SJCRH30 (cell line): ENCODE results near the gene UNC45A. TPM values are rescaled to one million over a fixed set of nuclear protein-coding genes. Genes with fewer than 3 reads are reported as not detected.

Experiments
- DNase-seq, 2 experiments: peaks; one replicate each; pipeline ENCODE4 v3.0.0-alpha.2; 2015 to 2020
- H3K27ac ChIP-seq: fragments of 250-450 bp; sonication (Bioruptor Pico); 2 replicates; pipeline ENCODE4 v1.5.1; 2020; ENCODE audit warnings: mild to moderate bottlenecking, moderate library complexity
- H3K27me3 ChIP-seq: fragments of 250-450 bp; sonication (Bioruptor Pico); 2 replicates; pipeline ENCODE4 v1.5.1; 2020; ENCODE audit warnings: mild to moderate bottlenecking, moderate library complexity
- H3K36me3 ChIP-seq: fragments of 250-450 bp; sonication (Bioruptor Pico); 2 replicates; pipeline ENCODE4 v1.5.1; 2020; ENCODE audit warnings: mild to moderate bottlenecking, moderate library complexity
- H3K4me1 ChIP-seq: fragments of 250-450 bp; sonication (Bioruptor Pico); 2 replicates; pipeline ENCODE4 v1.5.1; 2020; ENCODE audit warnings: mild to moderate bottlenecking, moderate library complexity
- H3K4me3 ChIP-seq: fragments of 250-450 bp; sonication (Bioruptor Pico); 2 replicates; pipeline ENCODE4 v1.5.1; 2020; ENCODE audit warnings: mild to moderate bottlenecking, moderate library complexity
- H3K9me3 ChIP-seq: fragments of 250-450 bp; sonication (Bioruptor Pico); replicated peaks from 2 replicates; pipeline ENCODE4 v1.5.1; 2020; ENCODE audit warnings: mild to moderate bottlenecking, moderate library complexity
- total RNA-seq: library from RNA; depleted of rRNA; stranded (reverse); fragments of >200 nt; shearing (Covaris generic); gene quantifications from 2 replicates; pipeline ENCODE4 v1.2.3, GENCODE V29; 2014

UNC45A gene
- total RNA-seq, 1 experiment from 2014 or later, result 42.4 TPM

DNA sequence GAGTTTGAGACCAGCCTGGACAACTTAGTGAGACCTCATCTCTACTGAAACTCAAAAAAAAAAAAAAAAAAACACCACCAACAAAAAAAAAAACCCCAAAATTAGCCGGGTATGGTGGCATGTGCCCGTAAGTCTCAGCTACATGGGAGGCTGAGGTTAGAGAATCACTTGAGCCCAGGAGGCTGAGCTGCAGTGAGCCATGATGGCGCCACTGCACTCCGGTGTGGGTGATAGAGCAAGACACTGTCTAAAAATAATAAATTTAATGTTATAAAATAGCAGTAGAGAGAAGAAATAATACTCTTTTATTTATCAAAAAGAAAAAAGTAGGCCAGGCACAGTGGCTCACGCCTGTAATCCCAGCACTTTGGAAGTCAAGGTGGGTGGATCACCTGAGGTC is 37.0 kb downstream of the UNC45A start:
- H3K36me3 ChIP-seq, result peaks cover 82% of the 10 kb centered on the region
- H3K4me3 ChIP-seq, result no peak overlapping the region
- H3K4me1 ChIP-seq, result no peaks in the 10 kb centered on the region
- DNase-seq, result no peak
- no peaks in the 10 kb centered on the region for H3K27me3 ChIP-seq
- no peaks in the 10 kb centered on the region for H3K9me3 ChIP-seq
- H3K27ac ChIP-seq, result no peak overlapping the region

DNA sequence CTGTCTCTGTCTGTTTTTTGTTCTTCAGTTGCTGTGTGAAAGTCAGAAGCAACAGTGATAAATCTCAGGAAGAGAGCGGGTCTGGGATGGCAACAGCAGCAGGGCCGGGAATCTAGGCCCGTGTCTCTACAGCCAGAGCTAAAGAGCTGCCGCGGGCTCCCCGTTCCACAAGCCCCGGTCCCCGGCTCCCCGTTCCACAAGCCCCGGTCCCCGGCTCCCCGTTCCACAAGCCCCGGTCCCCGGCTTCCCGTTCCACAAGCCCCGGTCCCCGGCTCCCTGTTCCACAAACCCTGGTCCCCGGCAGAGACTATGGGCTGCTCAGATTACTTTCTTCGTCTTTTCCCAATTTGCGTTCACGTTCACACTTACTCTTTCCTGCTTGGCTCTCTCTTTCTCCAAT is 39.1 kb downstream of the UNC45A start:
- Histone ChIP-seq H3K27me3 (no peaks in the 10 kb centered on the region), H3K4me3 (no peak overlapping the region), H3K4me1 (no peaks in the 10 kb centered on the region), H3K36me3 (peaks cover 78% of the 10 kb centered on the region), H3K27ac (no peak overlapping the region), H3K9me3 (no peaks in the 10 kb centered on the region)
- no peak for DNase-seq

DNA sequence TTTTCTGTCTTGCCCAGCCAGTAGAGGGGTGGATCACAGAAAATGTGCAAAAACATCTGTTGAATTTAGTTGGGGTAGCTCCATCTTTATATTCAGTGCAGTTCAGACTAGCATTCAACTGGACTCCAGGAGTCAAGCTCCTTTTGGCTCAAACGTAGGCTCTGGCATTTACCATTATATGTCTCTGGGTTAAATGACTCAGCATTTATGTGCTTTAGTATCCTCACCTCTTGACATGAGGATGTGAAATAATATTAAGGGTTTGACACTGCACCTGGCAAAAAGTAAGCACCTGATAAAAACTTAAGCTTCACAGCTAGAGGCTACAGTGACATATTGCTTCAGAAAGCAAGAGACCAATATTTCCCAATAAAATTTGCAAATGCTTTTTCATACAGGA is 44.5 kb downstream of the UNC45A start:
- Histone ChIP-seq H3K4me3 (no peak overlapping the region), H3K9me3 (no peaks in the 10 kb centered on the region), H3K36me3 (peaks cover 92% of the 10 kb centered on the region), H3K27ac (no peak overlapping the region), H3K27me3 (no peaks in the 10 kb centered on the region), H3K4me1 (no peaks in the 10 kb centered on the region)
- DNase-seq, result no peak

DNA sequence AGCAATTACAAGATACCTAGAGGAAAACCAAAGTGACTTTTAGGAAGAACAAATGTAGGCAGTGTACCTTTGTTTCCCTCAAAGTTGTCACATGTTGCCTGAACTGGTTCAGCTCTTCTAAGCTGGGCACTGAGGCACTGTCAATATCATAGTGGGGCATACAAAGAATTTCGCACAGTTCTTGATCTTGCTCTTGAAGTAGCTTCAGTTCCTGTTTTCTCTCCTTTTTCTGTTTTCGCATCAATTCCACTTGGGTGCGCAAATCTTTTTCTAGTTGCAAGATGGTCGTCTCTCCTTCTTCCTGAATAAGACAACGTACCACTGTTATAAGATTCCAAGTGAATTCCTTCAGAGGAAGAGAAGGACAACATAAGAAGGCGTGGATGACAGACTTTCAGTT is 46.6 kb downstream of the UNC45A start:
- H3K4me1 ChIP-seq, result no peaks in the 10 kb centered on the region
- no peak for DNase-seq
- H3K27ac ChIP-seq, result no peak overlapping the region
- peaks cover 82% of the 10 kb centered on the region for H3K36me3 ChIP-seq
- H3K27me3 ChIP-seq, result no peaks in the 10 kb centered on the region
- no peaks in the 10 kb centered on the region for H3K9me3 ChIP-seq
- H3K4me3 ChIP-seq, result no peak overlapping the region

DNA sequence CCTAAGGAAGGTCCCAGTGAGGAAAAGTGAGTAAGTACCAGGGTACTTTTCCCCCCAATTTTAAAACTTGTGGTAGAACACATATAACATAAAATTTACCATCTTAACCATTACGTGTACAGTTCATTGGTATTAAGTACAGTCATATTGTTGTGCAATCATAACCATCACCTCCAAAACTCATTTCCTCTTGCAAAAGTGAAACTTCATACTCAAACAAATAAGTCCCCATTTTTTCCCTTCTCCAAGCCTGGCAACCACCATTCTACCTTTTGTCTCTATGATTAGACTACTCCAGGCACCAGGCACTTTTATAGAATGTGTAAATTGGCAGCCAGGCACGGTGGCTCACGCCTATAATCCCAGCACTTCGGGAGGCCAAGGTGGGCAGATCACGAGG is 47.0 kb downstream of the UNC45A start:
- H3K27ac ChIP-seq, result no peak overlapping the region
- no peaks in the 10 kb centered on the region for H3K4me1 ChIP-seq
- H3K9me3 ChIP-seq, result no peaks in the 10 kb centered on the region
- H3K36me3 ChIP-seq, result peaks cover 78% of the 10 kb centered on the region
- no peaks in the 10 kb centered on the region for H3K27me3 ChIP-seq
- H3K4me3 ChIP-seq, result no peak overlapping the region
- no peak for DNase-seq

DNA sequence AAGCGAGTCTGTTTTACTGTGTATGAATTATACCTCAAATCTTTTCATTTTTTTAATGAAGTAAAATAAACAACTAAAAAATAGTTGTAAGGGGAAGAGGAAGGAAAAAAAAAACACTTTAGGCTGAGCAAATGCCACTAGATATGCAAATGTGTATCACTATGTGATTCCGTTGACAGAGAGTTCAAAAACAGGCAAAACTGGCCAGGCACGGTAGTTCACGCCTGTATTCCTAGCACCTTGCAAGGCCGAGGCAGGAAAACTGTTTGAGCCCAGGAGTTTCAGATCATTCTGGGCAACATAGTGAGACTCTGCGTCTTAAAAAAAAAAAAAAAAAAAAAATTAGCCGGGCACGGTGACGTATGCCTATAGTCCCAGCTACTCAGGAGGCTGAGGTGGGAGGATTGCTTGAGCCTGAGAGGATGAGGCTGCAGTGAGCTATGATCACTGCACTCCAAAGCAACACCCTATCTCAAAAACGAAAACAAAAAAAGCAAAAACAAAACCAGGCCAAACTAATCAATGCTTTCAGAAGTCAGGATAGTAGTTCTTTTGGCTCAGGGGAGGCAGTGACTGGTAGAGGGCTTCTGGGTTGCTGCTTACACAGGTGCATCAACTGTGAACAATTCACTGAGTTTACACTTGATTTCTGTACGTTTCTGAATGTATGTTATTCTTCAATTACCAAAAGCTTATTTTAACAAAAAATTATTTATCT is 51.9 kb downstream of the UNC45A start:
- Histone ChIP-seq H3K9me3 (no peaks in the 10 kb centered on the region), H3K27ac (no peak overlapping the region), H3K36me3 (peaks cover 34% of the 10 kb centered on the region), H3K4me3 (no peak overlapping the region), H3K4me1 (peaks cover 9% of the 10 kb centered on the region), H3K27me3 (no peaks in the 10 kb centered on the region)
- DNase-seq, result no peak

DNA sequence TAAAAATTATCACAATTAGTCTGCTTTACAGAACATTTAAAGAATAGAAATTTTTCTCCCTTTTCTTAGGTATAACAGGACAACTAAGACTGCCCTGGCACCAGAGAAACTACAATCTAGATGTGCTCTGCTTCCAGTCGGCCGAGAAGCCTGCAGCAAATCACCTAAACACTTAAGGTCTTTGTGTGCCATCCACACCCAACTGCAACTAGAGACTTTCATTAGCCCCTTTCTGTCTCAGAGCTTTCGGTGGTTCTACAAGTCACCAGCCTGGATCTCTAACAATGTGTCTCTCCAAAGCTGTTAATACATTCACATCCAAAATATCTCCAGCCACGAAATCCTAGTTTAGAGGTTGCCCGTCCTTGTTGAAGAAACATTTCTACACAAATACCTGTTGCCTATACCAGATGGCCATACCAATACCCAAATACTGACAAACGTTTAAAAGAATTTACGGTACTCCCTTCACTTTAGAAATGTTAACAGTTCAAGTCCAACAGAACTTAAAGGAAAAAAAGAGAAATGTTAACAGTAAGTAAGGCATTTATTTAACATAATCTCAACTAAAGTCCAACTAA is 52.6 kb downstream of the UNC45A start:
- Histone ChIP-seq H3K27me3 (no peaks in the 10 kb centered on the region), H3K4me3 (no peak overlapping the region), H3K9me3 (no peaks in the 10 kb centered on the region), H3K36me3 (peaks cover 32% of the 10 kb centered on the region), H3K4me1 (peaks cover 9% of the 10 kb centered on the region), H3K27ac (no peak overlapping the region)
- DNase-seq, result no peak

DNA sequence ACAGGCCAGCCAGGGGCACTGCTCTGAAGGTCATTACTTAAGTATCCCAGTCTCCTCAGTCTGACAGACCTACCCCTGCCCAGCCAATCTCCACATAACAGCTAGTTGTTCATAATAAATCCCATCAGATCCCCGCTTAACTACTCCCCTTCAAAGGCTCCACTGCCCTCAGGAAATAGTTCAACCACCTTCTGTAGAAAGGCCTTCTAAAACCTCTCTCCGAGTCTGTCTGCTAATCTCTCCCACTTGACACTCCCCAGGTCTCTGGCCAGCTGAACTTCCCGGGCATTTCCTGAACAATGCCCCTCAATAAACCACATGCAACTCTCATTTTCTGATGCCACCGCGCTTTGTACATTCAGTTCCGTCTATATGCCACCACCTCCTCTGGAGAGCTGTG is 53.2 kb downstream of the UNC45A start:
- no peak overlapping the region for H3K4me3 ChIP-seq

DNA sequence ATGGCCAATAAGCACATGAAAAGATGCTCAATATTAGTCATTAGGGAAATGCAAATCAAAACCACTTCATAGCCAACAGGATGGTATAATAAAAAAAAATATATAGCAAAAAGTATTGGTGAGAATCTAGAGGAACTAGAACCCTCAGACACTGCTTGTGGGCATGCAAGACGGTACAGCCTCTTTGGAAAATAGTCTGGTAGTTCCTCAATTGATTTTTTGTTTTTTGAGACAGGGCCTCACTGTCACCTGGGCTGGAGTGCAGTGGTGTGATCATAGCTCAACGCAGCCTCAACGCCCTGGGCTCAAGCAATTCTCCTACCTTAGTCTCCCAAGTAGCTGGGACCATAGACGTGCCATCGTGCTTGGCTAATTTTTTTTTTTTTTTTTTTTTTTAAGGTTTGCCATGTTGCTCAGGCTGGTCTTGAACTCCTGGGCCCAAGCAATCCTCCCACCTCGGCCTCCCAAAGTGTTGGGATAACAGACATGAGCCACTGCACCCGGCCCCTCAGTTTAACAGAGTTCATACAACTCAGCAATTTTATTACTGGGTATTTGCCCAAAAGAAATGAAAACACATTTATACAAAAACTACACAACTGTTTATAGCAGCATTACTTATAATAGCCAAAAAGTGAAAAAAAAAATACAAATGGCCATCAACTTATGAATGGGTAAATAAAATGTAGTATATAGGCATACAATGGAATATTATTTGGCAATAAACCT is 54.1 kb downstream of the UNC45A start:
- H3K4me3 ChIP-seq, result no peak overlapping the region
- H3K27ac ChIP-seq, result no peak overlapping the region
- no peaks in the 10 kb centered on the region for H3K27me3 ChIP-seq
- no peaks in the 10 kb centered on the region for H3K9me3 ChIP-seq
- H3K36me3 ChIP-seq, result peaks cover 18% of the 10 kb centered on the region
- no peak for DNase-seq
- peaks cover 9% of the 10 kb centered on the region for H3K4me1 ChIP-seq

More for the DNA sequence above, 53.2 kb downstream of the UNC45A start:
- Histone ChIP-seq H3K4me1 (peaks cover 9% of the 10 kb centered on the region), H3K9me3 (no peaks in the 10 kb centered on the region), H3K27me3 (no peaks in the 10 kb centered on the region), H3K27ac (no peak overlapping the region), H3K36me3 (peaks cover 26% of the 10 kb centered on the region)
- no peak for DNase-seq

DNA sequence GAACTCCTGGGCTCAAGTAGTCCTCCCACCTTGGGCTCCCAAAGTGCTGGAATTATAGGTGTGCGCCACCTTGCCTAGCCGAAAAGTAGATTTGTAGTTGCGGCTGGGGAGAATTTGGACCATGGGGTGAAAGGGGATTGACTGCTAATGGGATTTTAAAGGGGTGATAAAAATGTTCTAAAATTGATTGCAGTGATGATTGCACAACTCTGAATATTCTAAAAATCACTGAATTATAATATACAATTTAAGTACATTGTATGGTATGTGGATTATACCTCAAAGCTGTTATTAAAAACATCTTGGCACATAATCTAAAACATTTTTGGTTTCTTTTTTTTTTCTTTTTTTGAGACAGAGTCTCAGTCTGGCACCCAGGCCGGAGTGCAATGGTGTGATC is 55.4 kb downstream of the UNC45A start:
- H3K9me3 ChIP-seq, result no peaks in the 10 kb centered on the region
- no peak for DNase-seq
- H3K27ac ChIP-seq, result no peak overlapping the region
- no peaks in the 10 kb centered on the region for H3K27me3 ChIP-seq
- peaks cover 9% of the 10 kb centered on the region for H3K4me1 ChIP-seq
- H3K4me3 ChIP-seq, result no peak overlapping the region
- H3K36me3 ChIP-seq, result peaks cover 10% of the 10 kb centered on the region; the same call in 1 of the 2 replicates

DNA sequence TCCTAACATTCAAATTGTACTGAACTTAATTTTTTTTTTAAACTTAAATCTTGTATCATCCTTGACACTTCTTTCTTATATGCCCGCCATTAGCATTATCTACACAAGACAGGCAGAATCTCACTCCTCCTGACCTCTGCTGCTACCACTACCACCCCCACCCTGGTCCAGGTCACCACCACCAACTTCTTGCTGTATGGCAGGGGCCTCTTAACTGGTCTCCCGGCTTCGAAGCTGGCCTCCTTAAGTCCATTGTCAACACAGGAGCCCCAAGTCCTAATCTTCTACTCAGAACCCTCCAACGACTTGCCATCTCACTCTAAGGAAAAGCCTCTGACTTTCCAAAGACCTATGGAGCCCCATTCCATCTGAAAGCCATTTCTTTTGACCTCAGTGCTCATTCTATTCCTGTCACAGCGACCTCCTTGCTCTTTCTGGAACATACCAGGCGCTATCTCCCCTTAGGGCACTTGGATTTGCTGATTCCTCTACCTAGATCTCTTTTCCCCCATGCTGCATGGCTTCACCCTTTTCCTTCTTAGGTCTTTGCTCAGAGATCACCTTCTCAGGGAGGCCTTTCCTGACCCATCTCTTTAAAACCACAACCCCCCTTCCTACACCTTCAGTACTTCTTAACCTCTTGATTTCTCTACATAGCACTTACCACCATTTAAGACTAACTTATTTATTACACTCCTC is 56.7 kb downstream of the UNC45A start:
- peaks cover 9% of the 10 kb centered on the region for H3K4me1 ChIP-seq
- H3K9me3 ChIP-seq, result no peaks in the 10 kb centered on the region
- DNase-seq, result no peak
- no peaks in the 10 kb centered on the region for H3K27me3 ChIP-seq
- H3K36me3 ChIP-seq, result 0 out of 2 replicates have a peak, but pooled peaks cover 3% of the 10 kb centered on the region
- H3K4me3 ChIP-seq, result no peak overlapping the region
- H3K27ac ChIP-seq, result no peak overlapping the region

DNA sequence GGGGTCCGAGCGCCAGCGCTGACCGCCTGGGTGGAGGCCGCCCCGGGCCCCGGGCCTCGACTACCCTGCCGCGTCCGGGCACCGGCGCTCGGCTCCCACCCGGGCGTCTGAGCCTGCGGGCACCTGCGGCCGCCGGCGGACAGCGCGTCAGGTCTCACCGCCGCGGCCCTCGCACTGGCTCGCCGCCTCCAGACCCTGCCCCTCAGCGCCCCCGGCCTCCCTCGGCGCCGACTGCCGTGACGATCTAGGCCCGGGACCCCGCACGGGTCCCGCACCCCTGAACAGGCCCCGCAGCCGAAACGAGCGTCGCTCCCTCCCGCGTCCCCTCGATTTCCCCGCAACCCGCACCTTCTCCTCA is 59.0 kb downstream of the UNC45A start:
- Histone ChIP-seq H3K36me3 (peaks cover 17% of the 10 kb centered on the region), H3K27me3 (no peaks in the 10 kb centered on the region), H3K4me1 (peaks cover under 1% of the 10 kb centered on the region; the same call in 1 of the 2 replicates), H3K27ac (peak overlapping the region; percentile 94), H3K9me3 (no peaks in the 10 kb centered on the region), H3K4me3 (peak overlapping the region; percentile 97)
- no peak for DNase-seq

DNA sequence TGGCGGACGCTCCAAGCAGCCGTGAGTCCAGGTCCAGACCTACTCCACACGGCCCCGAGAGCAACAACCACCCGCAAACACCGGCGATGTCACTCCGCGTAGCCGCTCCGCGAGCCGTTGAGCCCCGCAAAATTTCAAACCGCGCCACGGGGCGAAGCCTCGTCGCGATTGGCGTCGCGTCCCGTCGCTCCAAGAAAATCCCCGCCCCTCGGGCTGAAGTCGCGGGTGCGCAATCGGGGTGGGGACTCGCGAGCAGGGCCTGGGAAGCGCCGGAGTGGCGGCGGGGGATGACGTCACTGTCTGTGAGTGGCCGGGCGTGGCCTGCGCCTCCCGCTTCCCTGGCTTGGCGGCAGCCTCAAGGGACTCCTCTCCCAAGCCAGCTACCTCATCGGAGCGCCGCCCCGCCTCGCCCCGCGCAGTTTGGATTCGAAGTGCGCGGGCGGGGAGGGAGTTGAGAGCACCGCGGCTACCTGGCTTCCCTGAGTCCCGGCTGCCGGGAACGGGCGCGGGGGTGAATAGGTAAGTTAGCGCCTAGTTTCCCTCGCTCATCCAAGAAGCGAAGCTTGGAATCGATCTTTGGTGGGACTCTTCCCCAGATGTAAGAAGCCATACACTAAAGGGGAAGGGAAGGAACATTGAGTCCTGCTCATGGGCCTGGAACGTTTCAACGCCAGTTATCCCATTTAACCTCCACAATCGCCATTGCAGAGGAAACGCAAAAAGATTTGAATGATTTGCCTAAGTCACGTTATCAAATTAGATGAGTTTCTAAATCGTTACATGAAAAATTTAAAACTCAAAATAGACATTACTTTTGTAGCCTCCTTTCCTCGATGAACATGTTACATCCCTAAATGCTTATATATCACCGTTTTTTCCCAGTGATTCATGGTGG is 59.6 kb downstream of the UNC45A start, which contains the start of gene PRC1:
PRC1 (minus strand) TSS at position 119 of the 895 bp plus-strand sequence; CDS start at position 1, 118 bp downstream.
- Histone ChIP-seq H3K4me1 (no peaks in the 10 kb centered on the region; the same call in 1 of the 2 replicates), H3K27ac (peak within 1 kb of the TSS; percentile 94), H3K36me3 (peaks cover 20% of the 10 kb centered on the region), H3K9me3 (no peaks in the 10 kb centered on the region), H3K4me3 (peak within 1 kb of the TSS; percentile 97), H3K27me3 (no peaks in the 10 kb centered on the region)
- peak; percentile 99 for DNase-seq

DNA sequence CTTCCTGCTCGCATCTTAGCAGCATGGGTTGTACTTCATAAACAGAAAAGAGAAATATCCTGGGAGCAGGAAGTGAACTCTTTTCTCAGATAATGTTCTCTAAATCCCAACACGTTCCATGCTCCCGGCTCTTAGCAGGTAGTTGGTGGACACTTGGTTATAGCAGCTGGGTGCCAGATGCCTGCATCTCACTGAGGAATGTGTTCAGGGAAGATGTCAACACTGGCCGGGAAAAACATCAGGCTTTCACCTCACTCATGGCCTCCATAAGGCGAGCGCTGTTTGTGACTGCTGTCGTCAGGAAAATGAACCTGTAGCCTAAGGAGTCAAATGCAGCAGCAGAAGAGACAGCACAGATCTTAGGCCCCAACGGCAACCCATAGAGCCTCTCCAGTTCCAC is 63.7 kb downstream of the UNC45A start:
- Histone ChIP-seq H3K4me3 (no peak overlapping the region), H3K36me3 (peaks cover 35% of the 10 kb centered on the region)

More for the DNA sequence above, 63.7 kb downstream of the UNC45A start:
- Histone ChIP-seq H3K9me3 (no peaks in the 10 kb centered on the region), H3K27me3 (no peaks in the 10 kb centered on the region), H3K27ac (no peak overlapping the region), H3K4me1 (no peaks in the 10 kb centered on the region; the same call in 1 of the 2 replicates)
- no peak for DNase-seq
